ENCODE data around the gene VOPP1.

VOPP1 gene

DNA sequence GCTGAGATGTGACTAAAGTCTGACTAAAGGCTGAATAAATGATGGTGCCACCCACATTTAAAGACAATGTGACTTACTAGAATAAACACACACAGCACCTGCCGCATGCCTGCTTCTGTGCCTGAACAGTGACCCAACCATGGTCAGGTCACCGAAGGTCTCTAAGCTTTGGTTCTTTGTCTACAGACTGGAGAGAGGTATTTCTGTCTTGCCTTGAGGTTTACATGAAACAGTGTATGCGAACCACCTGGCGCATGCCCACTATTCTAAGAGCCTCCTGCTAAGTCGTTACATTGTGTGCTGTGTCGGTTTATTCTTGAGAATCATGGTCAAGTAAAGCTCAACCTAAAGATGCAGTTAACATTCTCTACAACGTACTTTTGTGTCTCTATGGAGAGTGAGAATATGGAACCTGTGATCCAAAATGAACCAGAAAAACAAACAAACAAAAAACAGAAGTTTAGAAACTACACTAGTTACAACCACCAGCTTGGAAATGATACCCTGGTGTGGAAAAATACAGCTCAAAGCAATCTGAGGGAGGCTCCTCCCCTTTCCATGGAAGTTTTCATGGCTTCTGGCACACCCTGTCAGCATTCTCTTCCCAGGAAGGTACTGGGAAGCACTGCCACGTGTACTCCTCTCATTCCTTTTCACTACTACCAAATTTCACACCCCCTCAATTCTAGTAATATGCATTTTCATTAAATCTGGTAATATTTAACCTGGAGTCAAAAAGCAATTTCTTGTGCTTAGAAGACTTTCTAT lies 40.0 kb downstream of the VOPP1 start:
- Histone ChIP-seq H3K27me3 (ENCODE audit: control insufficient read depth, insufficient read depth, low read length) (no peaks in the 10 kb centered on the region), H3K4me1 (ENCODE audit: control insufficient read depth, insufficient read depth, low read length) (peaks cover 7% of the 10 kb centered on the region), H3K9me3 (ENCODE audit: control insufficient read depth, insufficient read depth, low read length) (no peaks in the 10 kb centered on the region), H3K36me3 (ENCODE audit: control insufficient read depth, insufficient read depth, low read length) (no peaks in the 10 kb centered on the region), H3K27ac (ENCODE audit: low read length) (no peak overlapping the region), H3K4me3 (ENCODE audit: low read length) (no peak overlapping the region)
- WGBS (ENCODE audit: insufficient coverage, insufficient read length), result no CpG with 5 or more reads among the region's 8 CpGs
- no peak for DNase-seq (ENCODE audit: low read depth, low spot score)

DNA sequence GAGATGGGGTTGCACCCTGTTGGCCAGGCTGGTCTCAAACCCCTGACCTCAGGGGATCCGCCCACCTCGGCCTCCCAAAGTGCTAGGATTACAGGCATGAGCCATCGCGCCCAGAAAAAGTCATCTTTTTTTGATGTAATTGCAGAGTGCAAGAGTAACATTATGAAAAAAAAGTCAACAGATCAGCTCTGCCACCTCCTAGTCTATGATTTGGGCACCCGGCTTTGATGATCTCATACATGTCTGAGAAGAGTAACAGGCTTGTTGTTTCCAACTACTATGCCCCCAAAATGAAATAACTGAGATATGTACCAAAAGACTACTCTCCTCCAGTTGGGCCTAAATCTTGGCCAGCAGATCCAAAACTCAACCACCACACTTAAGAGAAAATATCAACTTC lies 40.8 kb downstream of the VOPP1 start:
- WGBS (ENCODE audit: insufficient coverage, insufficient read length), result no CpG with 5 or more reads among the region's 5 CpGs
- H3K27me3 ChIP-seq (ENCODE audit: control insufficient read depth, insufficient read depth, low read length), result no peaks in the 10 kb centered on the region
- H3K27ac ChIP-seq (ENCODE audit: low read length), result no peak overlapping the region
- H3K4me1 ChIP-seq (ENCODE audit: control insufficient read depth, insufficient read depth, low read length), result peaks cover 3% of the 10 kb centered on the region
- no peaks in the 10 kb centered on the region for H3K36me3 ChIP-seq (ENCODE audit: control insufficient read depth, insufficient read depth, low read length)
- H3K4me3 ChIP-seq (ENCODE audit: low read length), result no peak overlapping the region
- DNase-seq (ENCODE audit: low read depth, low spot score), result no peak
- no peaks in the 10 kb centered on the region for H3K9me3 ChIP-seq (ENCODE audit: control insufficient read depth, insufficient read depth, low read length)

DNA sequence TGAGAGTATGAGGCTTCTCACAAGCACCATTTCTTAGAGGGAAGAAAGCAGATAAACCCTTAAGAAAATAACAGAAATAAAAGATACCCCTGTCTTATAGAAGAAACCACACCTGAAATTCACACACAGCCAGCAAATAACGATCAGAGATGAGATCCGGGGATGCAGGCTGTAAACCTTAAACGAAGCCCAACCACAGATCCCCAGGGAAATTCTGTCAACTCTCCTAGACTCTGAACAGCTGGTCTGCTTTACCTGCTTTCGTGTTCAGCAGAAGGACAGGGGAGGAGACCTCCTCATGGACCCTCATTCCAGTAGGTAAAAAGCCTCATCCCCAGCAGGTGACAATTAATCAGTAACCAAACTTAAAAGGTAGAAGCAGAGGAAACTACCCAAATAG lies 45.0 kb downstream of the VOPP1 start:
- WGBS (ENCODE audit: insufficient coverage, insufficient read length), result no CpG with 5 or more reads among the region's 4 CpGs
- Histone ChIP-seq H3K4me1 (ENCODE audit: control insufficient read depth, insufficient read depth, low read length) (no peaks in the 10 kb centered on the region; the same call in 1 of the 2 replicates), H3K27ac (ENCODE audit: low read length) (no peak overlapping the region), H3K9me3 (ENCODE audit: control insufficient read depth, insufficient read depth, low read length) (no peaks in the 10 kb centered on the region), H3K27me3 (ENCODE audit: control insufficient read depth, insufficient read depth, low read length) (no peaks in the 10 kb centered on the region), H3K4me3 (ENCODE audit: low read length) (no peak overlapping the region), H3K36me3 (ENCODE audit: control insufficient read depth, insufficient read depth, low read length) (no peaks in the 10 kb centered on the region)
- no peak for DNase-seq (ENCODE audit: low read depth, low spot score)

DNA sequence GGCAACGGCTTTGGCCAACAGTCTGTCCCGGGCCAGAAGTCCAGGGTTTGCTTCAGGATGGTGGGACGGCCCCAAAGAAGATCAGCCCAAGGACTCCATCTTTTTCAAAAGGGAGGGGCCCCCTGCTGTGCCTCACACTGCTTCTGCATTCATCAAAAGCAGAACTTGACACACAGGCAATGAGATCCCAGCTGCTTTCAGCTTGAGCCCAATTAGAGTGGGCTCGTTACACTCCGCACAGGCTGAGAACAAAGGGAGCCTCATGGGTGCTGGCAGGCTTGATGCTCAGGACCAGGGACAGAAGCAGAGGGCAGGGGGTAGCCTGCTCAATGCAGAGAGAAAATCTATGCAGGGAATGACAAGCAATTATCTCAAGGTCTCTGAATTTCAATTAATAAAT lies 45.5 kb downstream of the VOPP1 start:
- H3K4me3 ChIP-seq (ENCODE audit: low read length), result no peak overlapping the region
- H3K27ac ChIP-seq (ENCODE audit: low read length), result no peak overlapping the region
- WGBS (ENCODE audit: insufficient coverage, insufficient read length), result no CpG with 5 or more reads among the region's 5 CpGs
- H3K27me3 ChIP-seq (ENCODE audit: control insufficient read depth, insufficient read depth, low read length), result no peaks in the 10 kb centered on the region
- no peaks in the 10 kb centered on the region; the same call in 1 of the 2 replicates for H3K4me1 ChIP-seq (ENCODE audit: control insufficient read depth, insufficient read depth, low read length)
- no peak for DNase-seq (ENCODE audit: low read depth, low spot score)
- H3K36me3 ChIP-seq (ENCODE audit: control insufficient read depth, insufficient read depth, low read length), result no peaks in the 10 kb centered on the region
- H3K9me3 ChIP-seq (ENCODE audit: control insufficient read depth, insufficient read depth, low read length), result no peaks in the 10 kb centered on the region

DNA sequence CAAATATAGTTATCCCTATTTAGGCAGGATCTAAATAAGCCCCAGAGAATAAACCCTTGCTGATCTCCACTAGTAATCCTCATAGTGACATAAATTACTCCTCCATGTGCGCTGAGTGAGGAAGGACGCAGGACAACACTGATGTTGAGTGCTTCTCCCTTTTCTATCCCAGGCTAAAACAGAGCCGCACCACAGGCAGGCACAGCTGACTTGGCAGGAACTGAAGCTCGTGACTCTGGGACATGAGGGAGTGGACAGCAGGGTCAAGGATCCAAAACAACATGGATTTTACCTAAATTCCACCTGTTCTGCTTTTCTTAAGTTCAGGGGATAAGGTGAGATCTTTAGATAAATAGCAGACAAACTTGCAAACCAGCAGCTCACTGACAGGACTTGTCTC lies 46.0 kb downstream of the VOPP1 start:
- no peaks in the 10 kb centered on the region for H3K27me3 ChIP-seq (ENCODE audit: control insufficient read depth, insufficient read depth, low read length)
- H3K4me1 ChIP-seq (ENCODE audit: control insufficient read depth, insufficient read depth, low read length), result peaks cover 1% of the 10 kb centered on the region; the same call in 1 of the 2 replicates
- no peak for DNase-seq (ENCODE audit: low read depth, low spot score)
- no peak overlapping the region for H3K4me3 ChIP-seq (ENCODE audit: low read length)
- H3K9me3 ChIP-seq (ENCODE audit: control insufficient read depth, insufficient read depth, low read length), result no peaks in the 10 kb centered on the region
- WGBS (ENCODE audit: insufficient coverage, insufficient read length), result no CpG with 5 or more reads among the region's 4 CpGs
- H3K27ac ChIP-seq (ENCODE audit: low read length), result no peak overlapping the region
- no peaks in the 10 kb centered on the region for H3K36me3 ChIP-seq (ENCODE audit: control insufficient read depth, insufficient read depth, low read length)

DNA sequence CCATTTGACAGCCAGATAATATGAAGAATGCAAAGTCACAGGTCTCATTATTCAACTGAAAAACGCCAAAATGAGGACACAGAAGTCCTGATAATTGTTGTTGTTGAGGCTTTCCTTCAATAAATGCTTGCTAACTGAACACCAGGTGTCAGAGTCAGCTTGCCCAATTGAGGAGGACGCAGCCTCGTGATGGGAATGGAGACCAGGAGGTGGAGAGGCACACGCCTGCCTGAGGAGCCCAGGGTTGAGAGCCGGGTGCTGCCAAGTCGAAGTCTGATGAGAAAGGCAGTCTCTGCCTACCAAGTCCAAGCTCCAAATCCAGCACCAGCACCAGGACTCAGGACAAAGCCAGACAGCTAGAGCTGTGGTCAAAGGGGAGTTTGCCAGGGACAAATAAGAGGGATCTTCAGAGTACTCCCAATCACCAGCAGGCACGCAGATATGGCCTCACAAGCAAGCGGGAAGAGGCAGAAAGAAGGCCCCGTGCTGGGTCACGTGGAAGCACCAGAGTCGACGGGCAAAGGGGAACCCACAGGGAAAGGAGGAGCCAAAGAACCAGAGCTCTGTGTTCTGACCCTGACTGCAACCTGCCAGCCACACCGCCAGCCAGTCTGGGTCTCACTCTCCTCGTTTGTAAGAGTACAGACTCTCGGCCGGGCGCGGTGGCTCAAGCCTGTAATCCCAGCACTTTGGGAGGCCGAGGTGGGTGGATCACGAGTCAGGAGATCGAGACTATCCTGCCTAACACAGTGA lies 47.6 kb downstream of the VOPP1 start:
- peaks cover 1% of the 10 kb centered on the region; the same call in 1 of the 2 replicates for H3K4me1 ChIP-seq (ENCODE audit: control insufficient read depth, insufficient read depth, low read length)
- no peaks in the 10 kb centered on the region for H3K36me3 ChIP-seq (ENCODE audit: control insufficient read depth, insufficient read depth, low read length)
- no peak overlapping the region for H3K27ac ChIP-seq (ENCODE audit: low read length)
- no peak for DNase-seq (ENCODE audit: low read depth, low spot score)
- no peaks in the 10 kb centered on the region for H3K9me3 ChIP-seq (ENCODE audit: control insufficient read depth, insufficient read depth, low read length)
- no CpG with 5 or more reads among the region's 21 CpGs for WGBS (ENCODE audit: insufficient coverage, insufficient read length)
- H3K27me3 ChIP-seq (ENCODE audit: control insufficient read depth, insufficient read depth, low read length), result no peaks in the 10 kb centered on the region
- no peak overlapping the region for H3K4me3 ChIP-seq (ENCODE audit: low read length)

DNA sequence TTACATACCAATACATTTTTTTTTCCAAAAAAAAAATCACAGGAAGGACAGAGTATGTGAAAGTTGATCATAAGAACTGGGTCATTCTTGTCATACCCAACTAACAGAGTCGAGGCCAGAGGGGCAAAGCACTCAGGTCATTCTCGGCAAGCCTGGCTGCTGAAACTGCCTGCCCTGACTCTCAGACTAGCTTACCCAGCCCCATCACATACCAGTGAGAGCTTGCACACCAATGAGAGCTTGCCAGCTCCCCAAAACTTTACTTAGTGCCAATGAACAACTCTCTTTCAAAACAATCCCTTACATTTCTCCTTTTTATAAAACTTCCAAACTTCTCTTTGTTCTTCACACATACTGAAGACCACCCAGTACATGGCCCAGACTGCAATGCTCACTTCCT lies 48.9 kb downstream of the VOPP1 start:
- Histone ChIP-seq H3K27me3 (ENCODE audit: control insufficient read depth, insufficient read depth, low read length) (no peaks in the 10 kb centered on the region), H3K4me3 (ENCODE audit: low read length) (no peak overlapping the region), H3K36me3 (ENCODE audit: control insufficient read depth, insufficient read depth, low read length) (no peaks in the 10 kb centered on the region), H3K27ac (ENCODE audit: low read length) (no peak overlapping the region), H3K9me3 (ENCODE audit: control insufficient read depth, insufficient read depth, low read length) (no peaks in the 10 kb centered on the region), H3K4me1 (ENCODE audit: control insufficient read depth, insufficient read depth, low read length) (peaks cover 1% of the 10 kb centered on the region; the same call in 1 of the 2 replicates)
- WGBS (ENCODE audit: insufficient coverage, insufficient read length), result no CpG with 5 or more reads among the region's 2 CpGs
- DNase-seq (ENCODE audit: low read depth, low spot score), result no peak

DNA sequence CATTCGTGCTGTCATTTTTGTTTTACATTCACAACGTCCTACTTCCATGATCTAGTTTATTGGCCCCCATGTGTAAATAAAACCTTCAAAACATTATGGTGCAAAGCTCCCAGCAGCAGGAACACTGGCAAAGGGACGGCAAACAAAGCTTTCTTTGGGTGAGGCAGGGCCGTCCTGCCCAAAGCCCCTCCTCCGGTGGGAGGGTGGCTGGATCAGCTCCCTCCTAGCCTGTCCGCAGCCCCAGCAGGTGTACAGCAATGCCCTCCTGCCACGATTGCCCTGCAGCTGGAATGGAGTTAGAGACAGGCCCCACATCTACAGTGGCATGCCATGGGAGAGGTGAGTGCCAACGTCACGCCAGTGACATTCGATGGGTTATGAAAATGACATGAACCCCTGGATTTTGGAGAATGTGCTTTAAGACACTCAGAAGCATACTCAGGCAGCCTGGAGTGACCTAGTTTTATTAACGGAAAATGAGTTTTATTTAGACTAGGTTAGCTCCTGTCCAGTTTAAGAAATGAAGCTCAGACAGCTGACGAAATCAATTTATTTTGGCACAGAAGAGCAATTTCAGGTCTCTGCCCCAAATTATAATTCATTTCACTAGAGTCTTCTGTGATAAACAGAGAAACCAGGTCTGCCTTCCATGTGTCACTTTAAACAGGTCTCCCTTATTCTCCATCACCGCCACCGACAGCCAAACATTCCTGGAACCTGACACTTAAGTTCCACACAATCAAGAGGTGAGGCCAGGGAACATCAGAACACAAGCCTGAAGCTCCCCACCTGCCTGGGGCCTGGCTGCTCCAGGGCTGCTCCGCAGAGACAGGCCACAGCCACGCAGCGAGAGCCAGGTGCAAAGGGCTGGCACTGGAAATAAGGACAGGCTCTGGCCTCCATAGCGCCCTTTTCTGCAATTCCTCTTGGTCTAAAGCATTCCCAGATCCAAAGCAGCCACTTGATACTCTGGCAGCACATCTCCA lies 50.1 kb downstream of the VOPP1 start:
- no peak overlapping the region for H3K4me3 ChIP-seq (ENCODE audit: low read length)
- H3K9me3 ChIP-seq (ENCODE audit: control insufficient read depth, insufficient read depth, low read length), result no peaks in the 10 kb centered on the region
- no CpG with 5 or more reads among the region's 18 CpGs for WGBS (ENCODE audit: insufficient coverage, insufficient read length)
- no peaks in the 10 kb centered on the region for H3K27me3 ChIP-seq (ENCODE audit: control insufficient read depth, insufficient read depth, low read length)
- peaks cover 1% of the 10 kb centered on the region; the same call in 1 of the 2 replicates for H3K4me1 ChIP-seq (ENCODE audit: control insufficient read depth, insufficient read depth, low read length)
- DNase-seq (ENCODE audit: low read depth, low spot score), result no peak
- 0 out of 2 replicates have a peak, but pooled peaks cover 3% of the 10 kb centered on the region for H3K36me3 ChIP-seq (ENCODE audit: control insufficient read depth, insufficient read depth, low read length)
- no peak overlapping the region for H3K27ac ChIP-seq (ENCODE audit: low read length)

DNA sequence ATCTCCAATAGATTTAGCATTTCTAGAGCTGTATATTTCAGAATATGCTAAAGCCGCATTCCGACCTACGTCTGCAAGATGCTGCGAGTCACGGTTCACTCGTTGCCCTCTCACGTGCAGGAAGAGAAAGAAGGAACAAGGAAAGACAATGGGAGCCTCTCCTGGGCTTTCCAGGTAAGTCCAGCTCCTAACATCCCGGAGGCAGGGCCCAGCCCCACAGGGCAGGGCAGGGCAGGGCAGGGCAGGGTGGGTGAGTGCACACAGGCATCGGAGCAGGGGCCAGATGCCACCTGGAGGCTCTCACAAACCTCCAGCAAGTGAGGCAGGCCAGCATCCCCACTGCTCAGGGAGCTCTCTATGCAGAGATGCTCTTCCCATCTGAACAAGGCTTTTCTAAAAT lies 50.8 kb downstream of the VOPP1 start:
- H3K9me3 ChIP-seq (ENCODE audit: control insufficient read depth, insufficient read depth, low read length), result no peaks in the 10 kb centered on the region
- WGBS (ENCODE audit: insufficient coverage, insufficient read length), result no CpG with 5 or more reads among the region's 9 CpGs
- no peak for DNase-seq (ENCODE audit: low read depth, low spot score)
- no peak overlapping the region for H3K4me3 ChIP-seq (ENCODE audit: low read length)
- no peaks in the 10 kb centered on the region for H3K27me3 ChIP-seq (ENCODE audit: control insufficient read depth, insufficient read depth, low read length)
- no peak overlapping the region for H3K27ac ChIP-seq (ENCODE audit: low read length)
- H3K4me1 ChIP-seq (ENCODE audit: control insufficient read depth, insufficient read depth, low read length), result peaks cover 1% of the 10 kb centered on the region; the same call in 1 of the 2 replicates
- 0 out of 2 replicates have a peak, but pooled peaks cover 4% of the 10 kb centered on the region for H3K36me3 ChIP-seq (ENCODE audit: control insufficient read depth, insufficient read depth, low read length)
